CMK (cell line): ENCODE measurements around the gene PROB1.
"Not testable (repeated sequence)": the region's sequence is repeated elsewhere in the genome, so short reads cannot be mapped to it uniquely, and the experiment has no call there.

Experiments
- DNase-seq: peaks from one replicate; pipeline ENCODE4 v3.0.0-alpha.2; 2010; ENCODE audit warnings: low read depth

PROB1 gene, protein sequence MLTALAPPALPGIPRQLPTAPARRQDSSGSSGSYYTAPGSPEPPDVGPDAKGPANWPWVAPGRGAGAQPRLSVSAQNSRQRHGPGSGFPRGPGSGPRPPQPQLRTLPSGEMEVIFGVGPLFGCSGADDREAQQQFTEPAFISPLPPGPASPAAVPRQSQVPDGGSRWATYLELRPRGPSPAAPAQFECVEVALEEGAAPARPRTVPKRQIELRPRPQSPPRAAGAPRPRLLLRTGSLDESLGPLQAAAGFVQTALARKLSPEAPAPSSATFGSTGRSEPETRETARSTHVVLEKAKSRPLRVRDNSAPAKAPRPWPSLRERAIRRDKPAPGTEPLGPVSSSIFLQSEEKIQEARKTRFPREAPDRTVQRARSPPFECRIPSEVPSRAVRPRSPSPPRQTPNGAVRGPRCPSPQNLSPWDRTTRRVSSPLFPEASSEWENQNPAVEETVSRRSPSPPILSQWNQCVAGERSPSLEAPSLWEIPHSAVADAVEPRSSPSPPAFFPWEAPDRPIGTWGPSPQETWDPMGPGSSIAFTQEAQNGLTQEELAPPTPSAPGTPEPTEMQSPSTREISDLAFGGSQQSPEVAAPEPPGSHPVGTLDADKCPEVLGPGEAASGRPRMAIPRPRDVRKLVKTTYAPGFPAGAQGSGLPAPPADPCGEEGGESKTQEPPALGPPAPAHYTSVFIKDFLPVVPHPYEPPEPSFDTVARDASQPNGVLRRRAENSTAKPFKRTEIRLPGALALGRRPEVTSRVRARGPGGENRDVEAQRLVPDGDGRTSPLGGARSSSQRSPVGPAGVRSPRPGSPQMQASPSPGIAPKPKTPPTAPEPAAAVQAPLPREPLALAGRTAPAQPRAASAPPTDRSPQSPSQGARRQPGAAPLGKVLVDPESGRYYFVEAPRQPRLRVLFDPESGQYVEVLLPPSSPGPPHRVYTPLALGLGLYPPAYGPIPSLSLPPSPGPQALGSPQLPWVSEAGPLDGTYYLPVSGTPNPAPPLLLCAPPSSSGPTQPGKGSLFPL

GRCh38 chr5:139394654-139395566 is at the start of gene PROB1:
PROB1 (minus strand) TSS chr5:139395104; CDS start chr5:139395081, 23 bp downstream.
- DNase-seq, result no peak

- no peak for DNase-seq
These were observed 49.0 kb upstream of the PROB1 start for GRCh38 chr5:139443831-139444453.

GRCh38 chr5:139440416-139440815 is 45.5 kb upstream of the PROB1 start:
- not testable (repeated sequence) for DNase-seq

DNA sequence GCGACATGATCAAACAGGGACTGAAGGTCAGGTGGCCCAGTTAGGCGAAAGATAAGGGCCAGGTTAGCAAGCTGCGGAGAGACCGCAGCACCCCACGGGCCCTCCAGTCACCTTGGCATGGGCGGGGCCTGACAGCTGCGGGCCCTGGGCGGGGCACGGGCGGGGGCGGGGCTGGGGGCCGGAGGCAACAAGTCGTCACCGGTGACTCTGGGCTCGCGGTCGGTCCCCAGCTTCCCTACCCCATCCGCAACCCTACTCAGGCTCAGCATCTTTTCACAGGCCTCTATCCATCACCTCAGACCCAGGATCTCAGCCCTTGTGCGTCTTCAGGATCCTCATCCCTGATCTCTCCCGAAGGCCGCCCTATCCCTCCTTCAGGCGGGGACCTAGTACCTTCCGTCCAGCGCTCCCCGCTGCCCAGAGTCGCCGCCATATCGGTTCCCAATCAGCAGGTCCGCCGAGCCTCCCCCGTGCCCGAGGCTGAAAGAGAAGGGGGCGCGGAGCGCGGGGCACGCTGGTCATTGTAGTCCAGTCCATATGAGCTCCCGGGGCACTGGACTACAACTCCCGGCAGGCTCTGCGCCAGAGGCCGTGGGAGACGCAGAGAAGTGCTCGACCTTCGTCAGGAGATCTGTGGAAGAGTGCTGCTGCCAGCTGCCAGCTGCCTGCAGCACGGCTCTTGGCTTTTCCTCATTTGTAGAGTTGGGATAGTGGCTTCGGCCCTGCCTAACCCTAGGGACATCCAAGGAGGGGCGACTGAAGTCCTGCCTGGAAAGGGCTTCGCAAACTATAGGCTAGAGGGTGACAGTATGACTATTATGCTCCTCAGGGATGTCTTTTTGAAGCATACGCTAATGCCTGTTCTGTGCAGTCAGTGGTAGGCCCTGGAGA is 44.4 kb upstream of the PROB1 start, which contains the start of gene DNAJC18:
TSS of gene DNAJC18 (minus strand) at position 513 of the 891 bp plus-strand sequence. CDS start at position 433, 80 bp downstream.
- no peak for DNase-seq

- no peak for DNase-seq
These were observed 43.8 kb upstream of the PROB1 start for GRCh38 chr5:139438707-139439012.

GRCh38 chr5:139435676-139436075 is 40.8 kb upstream of the PROB1 start:
- no peak for DNase-seq

DNA sequence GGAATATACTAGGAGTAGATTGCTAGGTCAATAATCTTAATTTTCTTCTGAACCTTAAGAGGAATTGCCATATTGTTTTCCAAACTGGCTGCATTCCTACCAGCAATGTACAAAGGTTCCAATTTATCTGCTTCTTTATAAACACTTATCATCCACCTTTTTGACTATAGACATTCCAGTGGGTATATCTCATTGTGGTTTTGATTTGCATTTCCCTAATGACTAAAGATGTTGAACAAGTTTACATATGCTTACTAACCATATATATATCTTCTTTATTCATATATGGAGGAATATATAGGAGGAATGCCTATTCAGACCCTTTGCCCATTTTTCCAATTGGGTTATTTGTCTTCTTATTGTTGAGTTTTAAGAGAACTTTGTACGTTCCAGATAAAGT is 36.8 kb upstream of the PROB1 start:
- DNase-seq, result no peak

DNA sequence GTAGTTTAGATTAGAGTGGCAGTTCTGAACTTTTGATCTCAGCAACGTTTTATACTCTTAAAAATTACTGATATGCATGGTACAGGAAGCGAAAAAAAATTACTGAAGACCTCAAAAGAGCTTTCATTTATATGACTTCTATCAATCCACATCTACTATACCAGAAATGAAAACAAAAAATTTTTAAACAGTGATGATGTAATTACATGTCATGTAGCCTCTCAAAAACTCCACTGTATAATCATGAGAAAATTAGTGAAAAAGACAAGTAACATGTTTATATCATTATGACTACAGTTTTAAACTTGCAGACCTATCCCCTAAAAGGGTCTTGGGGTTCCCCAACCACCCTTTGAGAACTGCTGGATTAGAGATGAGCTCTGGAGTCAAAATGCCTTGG is 35.1 kb upstream of the PROB1 start:
- no peak for DNase-seq

DNA sequence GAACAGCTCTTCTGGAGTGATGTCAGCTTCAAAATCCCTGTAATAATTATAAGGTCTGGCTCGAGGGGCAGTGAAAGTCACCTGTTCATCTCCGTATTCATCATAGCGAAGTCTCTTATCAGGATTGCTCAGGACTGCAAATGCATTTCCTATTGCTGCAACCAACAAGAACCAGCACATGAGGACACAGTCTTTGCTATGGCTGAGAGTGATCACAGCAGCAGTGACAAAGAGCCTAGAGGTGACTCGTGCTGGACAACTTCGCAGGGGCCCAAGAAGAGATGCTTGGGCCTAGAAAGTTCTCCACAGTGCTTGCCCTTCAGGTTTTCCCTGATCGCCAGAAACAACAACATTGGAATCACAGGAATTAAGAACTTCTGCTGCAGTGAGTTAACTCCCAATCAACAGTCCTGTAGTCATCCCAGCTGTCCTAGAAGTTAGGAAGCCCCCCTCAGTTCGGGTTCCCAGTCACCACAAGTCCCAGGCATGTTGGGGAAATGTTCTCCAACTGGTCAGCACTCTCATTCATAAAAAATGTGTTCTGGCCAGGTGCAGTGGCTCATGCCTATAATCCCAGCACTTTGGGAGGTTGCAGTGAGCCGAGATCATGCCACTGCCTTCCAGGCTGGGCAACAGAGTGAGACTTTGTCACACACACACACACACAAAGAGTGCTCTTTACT is 31.4 kb upstream of the PROB1 start:
- DNase-seq, result no peak

- no peak for DNase-seq
These were observed 30.6 kb upstream of the PROB1 start for GRCh38 chr5:139425497-139425896.

- no peak for DNase-seq
These were observed 27.5 kb upstream of the PROB1 start for GRCh38 chr5:139422307-139422893.

GRCh38 chr5:139419226-139420192 is 24.6 kb upstream of the PROB1 start:
- DNase-seq, result no peak

- no peak for DNase-seq
These were observed 23.9 kb upstream of the PROB1 start for GRCh38 chr5:139418793-139419192.

DNA sequence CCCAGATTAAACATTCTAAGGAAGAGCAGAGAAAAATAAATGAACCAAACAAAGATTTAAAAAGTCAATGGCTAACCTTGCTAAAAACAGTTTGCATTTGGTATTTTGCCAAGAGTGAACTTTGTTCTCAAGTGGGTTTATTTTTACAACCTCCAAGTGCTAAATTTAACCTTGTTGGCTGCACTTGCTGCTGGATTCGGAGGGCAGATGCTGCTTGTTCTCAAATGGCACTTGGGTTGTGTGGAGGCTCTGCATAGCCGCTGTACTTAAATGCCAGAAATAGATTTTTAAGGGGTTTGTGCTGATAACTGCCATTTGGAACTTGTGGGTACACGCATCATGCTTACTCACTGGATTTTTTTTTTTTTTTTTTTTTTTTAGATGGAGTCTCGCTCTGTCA is 22.3 kb upstream of the PROB1 start:
- no peak for DNase-seq

- no peak for DNase-seq
These were observed 21.7 kb upstream of the PROB1 start for GRCh38 chr5:139416651-139417050.

- DNase-seq, result no peak
These were observed 21.0 kb upstream of the PROB1 start for GRCh38 chr5:139415869-139416268.

- no peak for DNase-seq
These were observed 20.4 kb upstream of the PROB1 start for GRCh38 chr5:139415221-139415861.
